Bronchial epithelial cell (primary cell): ENCODE data around the gene RETREG2. TPM values are rescaled to one million over a fixed set of nuclear protein-coding genes. Genes with fewer than 3 reads are reported as not detected.

Experiments used
- DNase-seq: peaks from one replicate; pipeline ENCODE4 v3.0.0-alpha.2; 2010; ENCODE audit warnings: low read depth
- FAIRE-seq: peaks from 2 replicates; lab custom pipeline; 2011; peaks lifted over from hg19 to GRCh38; lab: Jason Lieb, UNC
- H3K27me3 ChIP-seq: 2 replicates; pipeline ENCODE4 v1.5.1; 2011; ENCODE audit warnings: low read length; ENCODE audit not compliant: control insufficient read depth, insufficient read depth
- H3K36me3 ChIP-seq: 2 replicates; pipeline ENCODE4 v1.5.1; 2011; ENCODE audit warnings: low read length; ENCODE audit not compliant: control insufficient read depth, insufficient read depth
- H3K4me3 ChIP-seq: 2 replicates; pipeline ENCODE4 v1.5.1; 2011; ENCODE audit warnings: mild to moderate bottlenecking, low read depth, low read length, control low read depth
- CTCF ChIP-seq: IDR thresholded peaks from 2 replicates; pipeline ENCODE4 v1.5.1; 2011; ENCODE audit warnings: mild to moderate bottlenecking, moderate library complexity, low read length, control low read depth, inconsistent platforms; ENCODE audit not compliant: insufficient read depth, severe bottlenecking
- total RNA-seq: library from RNA; depleted of rRNA; stranded (reverse); fragments of >200 nt; gene quantifications from 2 replicates; pipeline ENCODE4 v1.2.1, GENCODE V29; 2014

The RETREG2 gene
- total RNA-seq, 1 donor from 2014 or later: 110 TPM

DNA sequence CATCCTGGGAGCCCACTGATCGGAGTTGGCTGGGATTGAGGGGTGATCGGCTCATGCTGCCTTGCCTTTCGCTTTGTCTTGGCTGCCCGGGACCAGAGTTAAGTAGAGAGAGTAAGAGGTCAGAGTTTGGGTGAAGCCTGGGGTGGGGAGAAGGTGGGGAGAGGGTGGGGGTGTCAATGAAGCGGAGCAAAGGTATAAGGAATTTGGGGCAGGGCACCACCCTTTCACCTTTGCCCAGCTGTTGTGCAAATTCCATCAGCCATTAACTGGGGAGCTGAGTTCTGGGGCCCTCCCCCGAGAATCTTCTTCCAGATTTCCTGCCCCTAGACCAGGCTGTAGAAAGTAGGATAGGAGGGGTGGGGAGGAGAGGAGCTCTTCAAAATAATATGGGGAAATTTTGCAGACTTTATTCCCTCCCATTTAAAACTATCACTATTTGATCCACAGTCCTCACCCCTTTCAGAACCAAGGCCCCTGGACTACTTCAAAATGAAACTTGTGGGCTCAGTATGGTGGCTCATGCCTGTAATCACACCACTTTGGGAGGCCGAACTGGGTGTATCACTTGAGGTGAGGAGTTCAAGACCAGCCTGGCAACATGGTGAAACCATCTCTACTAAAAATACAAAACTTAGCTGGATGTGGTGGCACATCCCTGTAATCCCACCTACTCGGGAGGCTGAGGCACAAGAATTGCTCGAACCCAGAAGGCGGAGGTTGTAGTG is 8.0 kb upstream of the RETREG2 start, which contains the start of gene SLC23A3:
TSS of gene SLC23A3 (minus strand) at position 100 of the 725 bp plus-strand sequence. CDS start at position 55, 45 bp downstream.
- H3K36me3 ChIP-seq: peaks cover 8% of the 10 kb centered on the region
- no peak within 1 kb of the TSS for H3K4me3 ChIP-seq
- no peak for TF ChIP-seq CTCF
- DNase-seq (no peak), FAIRE-seq (no peak)
- no peaks in the 10 kb centered on the region for H3K27me3 ChIP-seq

GRCh38 chr2:219171231-219171651 is 6.8 kb upstream of the RETREG2 start:
- Histone ChIP-seq H3K36me3 (peaks cover 11% of the 10 kb centered on the region), H3K27me3 (no peaks in the 10 kb centered on the region), H3K4me3 (no peak overlapping the region)
- DNase-seq (peak; percentile 58), FAIRE-seq (no peak)
- TF ChIP-seq CTCF: peak; percentile 73

- Histone ChIP-seq H3K4me3 (no peak overlapping the region), H3K27me3 (no peaks in the 10 kb centered on the region), H3K36me3 (peaks cover 11% of the 10 kb centered on the region)
- DNase-seq (no peak), FAIRE-seq (no peak)
- no peak for TF ChIP-seq CTCF
Measured at GRCh38 chr2:219172231-219173154, 5.6 kb upstream of the RETREG2 start.

- Histone ChIP-seq H3K4me3 (no peak overlapping the region), H3K27me3 (no peaks in the 10 kb centered on the region), H3K36me3 (peaks cover 11% of the 10 kb centered on the region)
- TF ChIP-seq CTCF: no peak
- no peak for FAIRE-seq
- DNase-seq: no peak
Measured at GRCh38 chr2:219173176-219173575, 4.9 kb upstream of the RETREG2 start.

GRCh38 chr2:219174146-219174545 is 3.9 kb upstream of the RETREG2 start:
- TF ChIP-seq CTCF: no peak
- DNase-seq: no peak
- no peak for FAIRE-seq
- Histone ChIP-seq H3K4me3 (no peak overlapping the region), H3K36me3 (peaks cover 11% of the 10 kb centered on the region), H3K27me3 (no peaks in the 10 kb centered on the region)
